PC-3 (cell line): ENCODE results near the gene AGRP. TPM values are rescaled to one million over a fixed set of nuclear protein-coding genes. Genes with fewer than 3 reads are reported as not detected.

ENCODE experiments used
- ATAC-seq: fragments of 200-7000 bp; cut with Tn5 transposase; 2 replicates; pipeline ENCODE4 v1.9.1; 2020; ENCODE audit warnings: mild to moderate bottlenecking, moderate library complexity
- BruUV-seq: library from RNA; stranded (reverse); fragments of 400-500 nt; replicated peaks from 2 replicates; lab custom pipeline; 2021; lab: Mats Ljungman, UMichigan
- CTCF ChIA-PET: fragments of 300-600 bp; sonication (Branson Sonifier 250); formaldehyde crosslinking; loops from one replicate; lab custom pipeline; 2022; ENCODE audit warnings: antibody characterized with exemption; lab: Charles Lee
- POLR2A ChIA-PET: fragments of 300-600 bp; sonication (Branson Sonifier 250); formaldehyde crosslinking; loops from one replicate; lab custom pipeline; 2022; ENCODE audit warnings: antibody characterized with exemption; ENCODE audit not compliant: unreplicated experiment; lab: Charles Lee
- DNase-seq: peaks from one replicate; pipeline ENCODE4 v3.0.0-alpha.2; 2015
- H2AFZ ChIP-seq: fragments of 300-600 bp; sonication (generic); 2 replicates; pipeline ENCODE4 v1.6.0; 2016; ENCODE audit warnings: antibody characterized with exemption, low read length
- H3F3A ChIP-seq: fragments of 300-600 bp; sonication (generic); one replicate; pipeline ENCODE4 v1.6.0; 2017; ENCODE audit warnings: antibody characterized with exemption, low read length, control low read depth, mild to moderate bottlenecking; ENCODE audit not compliant: unreplicated experiment
- H3K27ac ChIP-seq: fragments of 300-600 bp; sonication (generic); 2 replicates; pipeline ENCODE4 v1.5.1; 2016; ENCODE audit warnings: mild to moderate bottlenecking, low read length
- H3K27me3 ChIP-seq: fragments of 300-600 bp; sonication (generic); 2 replicates; pipeline ENCODE4 v1.6.1; 2016; ENCODE audit warnings: low read length, mixed read lengths
- H3K36me3 ChIP-seq: fragments of 300-600 bp; sonication (generic); 2 replicates; pipeline ENCODE4 v1.6.1; 2016; ENCODE audit warnings: low read depth, mixed run types, low read length, mixed read lengths
- H3K4me1 ChIP-seq: fragments of 300-600 bp; sonication (generic); 2 replicates; pipeline ENCODE4 v1.5.1; 2016; ENCODE audit warnings: low read length; ENCODE audit not compliant: insufficient read depth
- H3K4me2 ChIP-seq: fragments of 300-600 bp; sonication (generic); 2 replicates; pipeline ENCODE4 v1.6.0; 2016; ENCODE audit warnings: low read length
- H3K4me3 ChIP-seq: fragments of 300-600 bp; sonication (generic); 2 replicates; pipeline ENCODE4 v1.5.1; 2016; ENCODE audit warnings: mild to moderate bottlenecking, low read length, mixed read lengths
- H3K79me2 ChIP-seq: fragments of 300-600 bp; sonication (generic); 2 replicates; pipeline ENCODE4 v1.6.1; 2017; ENCODE audit warnings: low read length, mixed read lengths
- H3K9ac ChIP-seq: fragments of 300-600 bp; sonication (generic); 2 replicates; pipeline ENCODE4 v1.6.0; 2016; ENCODE audit warnings: mild to moderate bottlenecking, low read length
- H3K9me2 ChIP-seq: fragments of 300-600 bp; sonication (generic); replicated peaks from 2 replicates; pipeline ENCODE4 v1.6.1; 2016; ENCODE audit warnings: mixed run types, low read length, mixed read lengths
- H3K9me3 ChIP-seq: fragments of 300-600 bp; sonication (generic); 2 replicates; pipeline ENCODE4 v1.6.1; 2016; ENCODE audit warnings: low read length, mixed read lengths
- H4K20me1 ChIP-seq: fragments of 300-600 bp; sonication (generic); 2 replicates; pipeline ENCODE4 v1.6.1; 2016; ENCODE audit warnings: low read length, mixed read lengths
- EZH2phosphoT487 ChIP-seq: fragments of 300-600 bp; sonication (generic); IDR thresholded peaks from 2 replicates; pipeline ENCODE4 v1.6.1; 2018; ENCODE audit warnings: mild to moderate bottlenecking, antibody characterized with exemption, low read length, borderline replicate concordance
- intact Hi-C: fragments of 100-400 bp; cut with micrococcal nuclease; formaldehyde crosslinking; loops from 2 replicates; pipeline ENCODE4 v1.9.0; 2023
- total RNA-seq: library from RNA; depleted of rRNA; stranded (reverse); fragments of >200 nt; gene quantifications from 2 replicates; pipeline ENCODE4 v1.2.3, GENCODE V29; 2014
- TF ChIP-seq, protein P1 (sequence below): fragments of 300-600 bp; sonication (generic); conservative IDR thresholded peaks from 2 replicates; pipeline ENCODE4 v1.5.1; 2017; ENCODE audit warnings: antibody characterized with exemption, low read depth, mild to moderate bottlenecking, low read length

AGRP gene
- total RNA-seq, 1 experiment from 2014 or later, result not detected

DNA sequence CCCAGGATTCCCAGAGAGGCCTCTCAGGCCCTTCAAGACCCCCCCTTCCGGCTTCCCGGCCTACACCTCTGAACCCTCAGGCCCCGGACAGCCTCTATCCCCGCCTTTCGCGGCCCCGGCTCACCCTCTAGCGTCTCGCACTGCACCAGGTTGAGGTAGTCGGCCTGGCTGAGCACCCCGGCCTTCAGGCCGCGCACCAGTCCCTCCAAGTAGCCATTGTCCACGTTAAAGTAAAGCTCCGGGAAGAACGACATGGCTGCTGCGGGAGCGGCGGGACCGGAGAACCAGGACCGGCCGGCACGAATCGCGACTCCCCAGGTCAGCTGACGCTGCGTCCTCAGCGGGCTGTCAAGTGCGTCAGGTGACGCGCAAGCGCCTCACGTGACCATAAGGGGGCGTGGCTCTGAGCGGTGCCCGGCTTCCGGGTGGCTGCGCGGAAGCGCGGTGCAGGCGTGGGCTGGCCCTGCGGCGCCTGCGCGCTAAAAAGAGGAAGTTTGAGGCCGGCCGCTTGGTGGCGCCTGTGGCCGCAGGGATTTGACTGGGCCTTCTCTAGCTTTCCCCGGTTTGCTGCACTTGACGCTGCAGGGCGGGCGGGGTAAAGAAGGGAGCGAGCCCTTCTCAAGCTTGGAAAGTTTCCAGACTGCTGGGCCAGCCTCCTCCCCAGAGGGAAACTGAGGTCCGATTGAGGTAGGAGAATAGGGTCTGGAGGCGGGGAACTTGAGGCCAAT, 2.4 kb downstream of the AGRP start, which contains the start of gene ATP6V0D1:
Gene ATP6V0D1 (minus strand): TSS at position 325 of the 728 bp plus-strand sequence. CDS start 71 bp downstream, at position 254.
- H3K9me3 ChIP-seq, result no peaks in the 10 kb centered on the region
- H3K79me2 ChIP-seq, result peaks cover 48% of the 10 kb centered on the region
- peak within 1 kb of the TSS; percentile 82 for H2AFZ ChIP-seq
- no peaks in the 10 kb centered on the region; the same call in 1 of the 2 replicates for H4K20me1 ChIP-seq
- DNase-seq, result peak; percentile 97
- ChIA-PET CTCF (interaction anchor here (0.6 to 1.8 kb wide), 3 partner anchors 33 to 528 kb away, joined by 4 to 9 read pairs (median 4); no protein-coding TSS in a partner anchor), POLR2A (interaction anchor here (0.5 to 0.6 kb wide), 5 partner anchors 19 to 756 kb away, joined by 3 to 8 read pairs (median 4); no protein-coding TSS in a partner anchor)
- intact Hi-C loops, result no loop called here
- no TSS peak for BruUV-seq
- H3K36me3 ChIP-seq, result no peaks in the 10 kb centered on the region
- H3K9ac ChIP-seq, result peak within 1 kb of the TSS; percentile 85
- H3K9me2 ChIP-seq, result no peaks in the 10 kb centered on the region
- peak within 1 kb of the TSS; percentile 90 for H3K4me3 ChIP-seq
- H3K4me1 ChIP-seq, result peaks cover 7% of the 10 kb centered on the region; the same call in 1 of the 2 replicates
- H3K4me2 ChIP-seq, result peak within 1 kb of the TSS; percentile 86
- no peaks in the 10 kb centered on the region for H3F3A ChIP-seq
- TF ChIP-seq, protein P1, sequence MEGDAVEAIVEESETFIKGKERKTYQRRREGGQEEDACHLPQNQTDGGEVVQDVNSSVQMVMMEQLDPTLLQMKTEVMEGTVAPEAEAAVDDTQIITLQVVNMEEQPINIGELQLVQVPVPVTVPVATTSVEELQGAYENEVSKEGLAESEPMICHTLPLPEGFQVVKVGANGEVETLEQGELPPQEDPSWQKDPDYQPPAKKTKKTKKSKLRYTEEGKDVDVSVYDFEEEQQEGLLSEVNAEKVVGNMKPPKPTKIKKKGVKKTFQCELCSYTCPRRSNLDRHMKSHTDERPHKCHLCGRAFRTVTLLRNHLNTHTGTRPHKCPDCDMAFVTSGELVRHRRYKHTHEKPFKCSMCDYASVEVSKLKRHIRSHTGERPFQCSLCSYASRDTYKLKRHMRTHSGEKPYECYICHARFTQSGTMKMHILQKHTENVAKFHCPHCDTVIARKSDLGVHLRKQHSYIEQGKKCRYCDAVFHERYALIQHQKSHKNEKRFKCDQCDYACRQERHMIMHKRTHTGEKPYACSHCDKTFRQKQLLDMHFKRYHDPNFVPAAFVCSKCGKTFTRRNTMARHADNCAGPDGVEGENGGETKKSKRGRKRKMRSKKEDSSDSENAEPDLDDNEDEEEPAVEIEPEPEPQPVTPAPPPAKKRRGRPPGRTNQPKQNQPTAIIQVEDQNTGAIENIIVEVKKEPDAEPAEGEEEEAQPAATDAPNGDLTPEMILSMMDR, result peak; percentile 71
- TF ChIP-seq EZH2phosphoT487, result no peak
- ATAC-seq, result peak; percentile 93
- peak within 1 kb of the TSS; percentile 37 for H3K27ac ChIP-seq
- no peaks in the 10 kb centered on the region for H3K27me3 ChIP-seq

DNA sequence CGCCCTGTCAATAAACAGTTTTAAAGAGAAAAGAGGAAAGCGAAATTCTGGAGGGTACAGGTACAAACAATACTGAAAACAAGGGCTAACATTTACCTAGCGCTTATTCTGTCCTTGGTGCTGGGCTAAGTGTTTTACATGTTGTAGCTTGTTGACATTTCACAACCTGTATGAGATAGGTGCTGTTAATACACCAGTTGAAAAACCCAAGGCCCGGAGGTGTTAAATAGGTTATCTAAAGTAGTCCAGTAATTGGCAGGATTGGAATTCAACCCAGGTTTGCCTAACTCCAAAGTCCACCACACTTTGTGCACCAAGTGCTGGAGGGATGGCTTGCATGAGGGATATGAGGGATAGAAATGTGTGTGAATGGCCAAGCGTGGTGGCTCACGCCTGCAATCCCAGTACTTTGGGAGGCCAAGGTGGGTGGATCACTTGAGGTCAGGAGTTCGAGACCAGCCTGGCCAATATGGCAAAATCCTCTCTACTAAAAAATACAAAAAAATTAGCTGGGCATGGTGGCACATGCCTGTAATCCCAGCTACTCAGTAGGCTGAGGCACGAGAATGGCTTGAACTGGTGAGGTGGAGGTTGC, 5.3 kb downstream of the AGRP start:
- CTCF ChIA-PET, result no interaction called here
- Histone ChIP-seq H3K79me2 (peaks cover 73% of the 10 kb centered on the region), H3K9ac (no peak overlapping the region), H3K4me3 (no peak overlapping the region), H4K20me1 (peaks cover 8% of the 10 kb centered on the region; the same call in 1 of the 2 replicates), H2AFZ (no peak overlapping the region), H3K4me1 (peaks cover 7% of the 10 kb centered on the region; the same call in 1 of the 2 replicates), H3F3A (no peaks in the 10 kb centered on the region), H3K27ac (no peak overlapping the region), H3K27me3 (no peaks in the 10 kb centered on the region), H3K4me2 (no peak overlapping the region), H3K9me2 (no peaks in the 10 kb centered on the region), H3K36me3 (no peaks in the 10 kb centered on the region), H3K9me3 (no peaks in the 10 kb centered on the region)
- DNase-seq, result no peak
- POLR2A ChIA-PET, result interaction anchor here (0.6 kb wide), 1 partner anchor 85 kb away, joined by 10 read pairs; no protein-coding TSS in a partner anchor
- intact Hi-C loops, result no loop called here
- BruUV-seq, result no TSS peak
- ATAC-seq, result no peak
- TF ChIP-seq, protein P1, result no peak
- no peak for TF ChIP-seq EZH2phosphoT487
